ENCODE data around the gene CTNNA2. TPM values are rescaled to one million over a fixed set of nuclear protein-coding genes. Genes with fewer than 3 reads are reported as not detected.

CTNNA2 gene
- polyA plus RNA-seq, 1 of the 3 experiments (the other 2 are of a cell fraction): 0.30 TPM

DNA sequence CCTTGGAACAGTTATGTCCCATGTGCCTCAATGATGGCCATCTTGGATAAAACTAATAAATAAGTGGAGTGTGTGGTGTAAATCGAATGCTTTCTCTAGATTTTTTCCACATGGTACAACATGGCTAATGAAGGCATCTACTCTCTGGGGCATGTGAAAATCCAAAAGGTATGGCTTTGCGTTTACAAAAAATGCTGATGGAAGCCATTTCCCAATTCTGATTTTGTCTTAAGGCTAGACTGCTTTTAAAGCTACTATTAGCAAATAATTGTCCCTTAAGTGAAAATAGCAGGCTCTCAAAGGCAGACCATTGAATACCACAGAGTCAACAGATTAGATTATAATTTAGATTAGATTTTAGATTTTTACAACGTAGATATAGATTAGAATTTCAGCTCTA is 608.0 kb downstream of the CTNNA2 start (continued):
- no peak for TF ChIP-seq SIN3A (IDR thresholded peaks at IDR 0.05; ENCODE audit: borderline replicate concordance, low read depth, low read length)

DNA sequence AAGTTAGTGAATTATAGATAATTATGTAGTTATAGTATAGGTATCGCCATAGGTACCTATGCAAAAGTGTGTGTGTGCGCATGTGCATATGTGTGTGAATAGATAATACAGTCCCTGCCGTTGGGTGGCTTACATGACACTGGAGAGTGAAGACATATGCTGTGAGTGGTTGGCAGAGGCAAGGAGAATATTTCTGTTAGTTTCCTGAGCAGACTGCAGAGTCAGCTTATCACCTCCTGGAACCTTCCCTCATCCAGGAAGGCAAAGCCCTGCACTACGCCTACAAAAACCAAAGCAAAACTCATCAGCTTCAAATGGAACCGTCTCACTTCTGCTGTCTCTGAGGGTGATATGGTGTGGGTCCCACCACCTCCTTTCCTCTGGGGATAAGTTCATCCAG is 609.8 kb downstream of the CTNNA2 start:
- H2AFZ ChIP-seq (ENCODE audit: low read depth): no peak overlapping the region
- H3K9me3 ChIP-seq: no peaks in the 10 kb centered on the region
- no peak for DNase-seq
- H3K79me2 ChIP-seq (ENCODE audit: insufficient read depth): no peaks in the 10 kb centered on the region
- H3K9me2 ChIP-seq: no peaks in the 10 kb centered on the region
- WGBS (ENCODE audit: low lambda C conversion rate): 57% methylated on average over 5 of the region's 5 CpGs
- no peaks in the 10 kb centered on the region for H4K20me1 ChIP-seq (ENCODE audit: insufficient read depth)
- H3K4me2 ChIP-seq: no peak overlapping the region
- H3K9ac ChIP-seq: no peak overlapping the region
- H3K27me3 ChIP-seq (ENCODE audit: insufficient read depth): no peaks in the 10 kb centered on the region
- CTCF ChIA-PET: interaction anchor here (1.4 kb wide), 1 partner anchor 16 kb away, joined by 3 read pairs; no protein-coding TSS in a partner anchor
- no peaks in the 10 kb centered on the region for H3K36me3 ChIP-seq (replicated peaks in 1 of 2; ENCODE audit: control insufficient read depth in 1 of 2, insufficient read depth in 2 of 2, low read length in 1 of 2)
- H3K4me3 ChIP-seq (ENCODE audit: low read depth in 2 of 2, low read length in 1 of 2): no peak overlapping the region
- TF ChIP-seq TEAD4 (IDR thresholded peaks at IDR 0.05; ENCODE audit: borderline replicate concordance, insufficient read depth) (no peak), FOXM1 (IDR thresholded peaks at IDR 0.05; ENCODE audit: low read depth) (no peak), SMC3 (IDR thresholded peaks at IDR 0.05; ENCODE audit: low read depth, low read length) (no peak), NFIC (IDR thresholded peaks at IDR 0.05; ENCODE audit: borderline replicate concordance) (no peak), EP300 (IDR thresholded peaks at IDR 0.05; ENCODE audit: borderline replicate concordance in 1 of 2, low read depth in 1 of 2, low read length in 1 of 2) (no peak), GATA2 (CRISPR knock-in tag; IDR thresholded peaks at IDR 0.05) (no peak), ZBTB33 (IDR thresholded peaks at IDR 0.05; ENCODE audit: borderline replicate concordance, low read depth) (no peak), NRF1 (IDR thresholded peaks at IDR 0.05; ENCODE audit: low read depth, low read length) (no peak), USF1 (IDR thresholded peaks at IDR 0.05; ENCODE audit: borderline replicate concordance, low read depth) (no peak), ELF1 (IDR thresholded peaks at IDR 0.05) (no peak)
- TF ChIP-seq, protein P1, sequence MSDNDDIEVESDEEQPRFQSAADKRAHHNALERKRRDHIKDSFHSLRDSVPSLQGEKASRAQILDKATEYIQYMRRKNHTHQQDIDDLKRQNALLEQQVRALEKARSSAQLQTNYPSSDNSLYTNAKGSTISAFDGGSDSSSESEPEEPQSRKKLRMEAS (IDR thresholded peaks at IDR 0.05; ENCODE audit: low read depth): no peak
- TF ChIP-seq, protein P2, sequence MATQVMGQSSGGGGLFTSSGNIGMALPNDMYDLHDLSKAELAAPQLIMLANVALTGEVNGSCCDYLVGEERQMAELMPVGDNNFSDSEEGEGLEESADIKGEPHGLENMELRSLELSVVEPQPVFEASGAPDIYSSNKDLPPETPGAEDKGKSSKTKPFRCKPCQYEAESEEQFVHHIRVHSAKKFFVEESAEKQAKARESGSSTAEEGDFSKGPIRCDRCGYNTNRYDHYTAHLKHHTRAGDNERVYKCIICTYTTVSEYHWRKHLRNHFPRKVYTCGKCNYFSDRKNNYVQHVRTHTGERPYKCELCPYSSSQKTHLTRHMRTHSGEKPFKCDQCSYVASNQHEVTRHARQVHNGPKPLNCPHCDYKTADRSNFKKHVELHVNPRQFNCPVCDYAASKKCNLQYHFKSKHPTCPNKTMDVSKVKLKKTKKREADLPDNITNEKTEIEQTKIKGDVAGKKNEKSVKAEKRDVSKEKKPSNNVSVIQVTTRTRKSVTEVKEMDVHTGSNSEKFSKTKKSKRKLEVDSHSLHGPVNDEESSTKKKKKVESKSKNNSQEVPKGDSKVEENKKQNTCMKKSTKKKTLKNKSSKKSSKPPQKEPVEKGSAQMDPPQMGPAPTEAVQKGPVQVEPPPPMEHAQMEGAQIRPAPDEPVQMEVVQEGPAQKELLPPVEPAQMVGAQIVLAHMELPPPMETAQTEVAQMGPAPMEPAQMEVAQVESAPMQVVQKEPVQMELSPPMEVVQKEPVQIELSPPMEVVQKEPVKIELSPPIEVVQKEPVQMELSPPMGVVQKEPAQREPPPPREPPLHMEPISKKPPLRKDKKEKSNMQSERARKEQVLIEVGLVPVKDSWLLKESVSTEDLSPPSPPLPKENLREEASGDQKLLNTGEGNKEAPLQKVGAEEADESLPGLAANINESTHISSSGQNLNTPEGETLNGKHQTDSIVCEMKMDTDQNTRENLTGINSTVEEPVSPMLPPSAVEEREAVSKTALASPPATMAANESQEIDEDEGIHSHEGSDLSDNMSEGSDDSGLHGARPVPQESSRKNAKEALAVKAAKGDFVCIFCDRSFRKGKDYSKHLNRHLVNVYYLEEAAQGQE (IDR thresholded peaks at IDR 0.05; ENCODE audit: low read depth, low read length): no peak
- peaks cover 0 to 2% of the 10 kb centered on the region in 2 experiments; a peak in 2 of 4 replicates for H3K4me1 ChIP-seq (ENCODE audit: control insufficient read depth in 1 of 2, insufficient read depth in 2 of 2, low read depth in 1 of 2, low read length in 1 of 2)
- no peaks in the 10 kb centered on the region for H3F3A ChIP-seq (replicated peaks; ENCODE audit: insufficient read depth)
- POLR2A ChIA-PET: no interaction called here
- H3K27ac ChIP-seq (ENCODE audit: low read depth in 2 of 2, low read length in 1 of 2): no peak overlapping the region

All from SK-N-SH (cell line).